Measurements from ENCODE around the gene GRM7. TPM values are rescaled to one million over a fixed set of nuclear protein-coding genes. Genes with fewer than 3 reads are reported as not detected.

The GRM7 gene
- total RNA-seq, 2 experiments from 2014 or later = not detected

DNA sequence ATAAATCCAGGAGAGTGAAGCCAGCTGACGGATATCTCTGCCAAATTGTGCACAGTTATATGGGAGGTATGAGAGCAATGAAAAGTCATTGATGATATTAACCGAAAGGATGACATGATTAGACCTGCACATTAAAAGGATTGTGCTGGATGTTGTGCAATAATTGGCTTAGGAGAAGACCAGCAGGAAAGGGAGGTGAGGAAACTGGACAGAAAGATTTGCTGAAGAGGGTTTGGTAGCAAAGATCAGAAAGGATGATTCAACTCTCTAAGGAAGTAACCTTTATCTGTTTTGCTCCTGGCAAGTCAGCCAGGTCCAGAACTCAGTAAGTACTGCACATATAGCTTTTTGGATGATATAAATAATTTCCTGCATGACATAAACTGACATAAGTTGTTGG is 704.7 kb downstream of the GRM7 start:
- no peaks in the 10 kb centered on the region for H3K36me3 ChIP-seq (ENCODE audit: insufficient read depth, low read length)
- POLR2A ChIA-PET = interaction anchor here (0.8 kb wide), 1 partner anchor 61 kb away, joined by 4 read pairs; no protein-coding TSS in a partner anchor
- no peaks in the 10 kb centered on the region for H3K4me1 ChIP-seq (ENCODE audit: insufficient read depth, low read length, poor library complexity, severe bottlenecking)
- H3K9me2 ChIP-seq (ENCODE audit: insufficient read depth, low read length) = no peaks in the 10 kb centered on the region
- no peak overlapping the region for H3K4me3 ChIP-seq (ENCODE audit: low read depth, low read length, poor library complexity, severe bottlenecking)
- H2AFZ ChIP-seq (ENCODE audit: low read length) = no peak overlapping the region
- no peaks in the 10 kb centered on the region for H4K20me1 ChIP-seq (ENCODE audit: insufficient read depth, low read length)
- BruUV-seq (replicated peaks) = no TSS peak
- H3K27ac ChIP-seq (ENCODE audit: low read depth, low read length, poor library complexity, severe bottlenecking) = no peak overlapping the region
- H3K79me2 ChIP-seq (ENCODE audit: insufficient read depth, low read depth, low read length) = no peaks in the 10 kb centered on the region
- H3K9me3 ChIP-seq (ENCODE audit: low read length) = no peaks in the 10 kb centered on the region
- DNase-seq (ENCODE audit: low spot score) = no peak
- no peak overlapping the region for H3K4me2 ChIP-seq (ENCODE audit: low read length)
- TF ChIP-seq, protein P1, sequence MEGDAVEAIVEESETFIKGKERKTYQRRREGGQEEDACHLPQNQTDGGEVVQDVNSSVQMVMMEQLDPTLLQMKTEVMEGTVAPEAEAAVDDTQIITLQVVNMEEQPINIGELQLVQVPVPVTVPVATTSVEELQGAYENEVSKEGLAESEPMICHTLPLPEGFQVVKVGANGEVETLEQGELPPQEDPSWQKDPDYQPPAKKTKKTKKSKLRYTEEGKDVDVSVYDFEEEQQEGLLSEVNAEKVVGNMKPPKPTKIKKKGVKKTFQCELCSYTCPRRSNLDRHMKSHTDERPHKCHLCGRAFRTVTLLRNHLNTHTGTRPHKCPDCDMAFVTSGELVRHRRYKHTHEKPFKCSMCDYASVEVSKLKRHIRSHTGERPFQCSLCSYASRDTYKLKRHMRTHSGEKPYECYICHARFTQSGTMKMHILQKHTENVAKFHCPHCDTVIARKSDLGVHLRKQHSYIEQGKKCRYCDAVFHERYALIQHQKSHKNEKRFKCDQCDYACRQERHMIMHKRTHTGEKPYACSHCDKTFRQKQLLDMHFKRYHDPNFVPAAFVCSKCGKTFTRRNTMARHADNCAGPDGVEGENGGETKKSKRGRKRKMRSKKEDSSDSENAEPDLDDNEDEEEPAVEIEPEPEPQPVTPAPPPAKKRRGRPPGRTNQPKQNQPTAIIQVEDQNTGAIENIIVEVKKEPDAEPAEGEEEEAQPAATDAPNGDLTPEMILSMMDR (conservative IDR thresholded peaks at IDR 0.05; ENCODE audit: low read length) = no peak
- no peak for TF ChIP-seq EZH2phosphoT487 (IDR thresholded peaks at IDR 0.05; ENCODE audit: borderline replicate concordance, low read depth, low read length)
- CTCF ChIA-PET (ENCODE audit: unreplicated experiment) = no interaction called here
- intact Hi-C loops (cut with micrococcal nuclease; ENCODE audit: unreplicated experiment) = no loop called here

DNA sequence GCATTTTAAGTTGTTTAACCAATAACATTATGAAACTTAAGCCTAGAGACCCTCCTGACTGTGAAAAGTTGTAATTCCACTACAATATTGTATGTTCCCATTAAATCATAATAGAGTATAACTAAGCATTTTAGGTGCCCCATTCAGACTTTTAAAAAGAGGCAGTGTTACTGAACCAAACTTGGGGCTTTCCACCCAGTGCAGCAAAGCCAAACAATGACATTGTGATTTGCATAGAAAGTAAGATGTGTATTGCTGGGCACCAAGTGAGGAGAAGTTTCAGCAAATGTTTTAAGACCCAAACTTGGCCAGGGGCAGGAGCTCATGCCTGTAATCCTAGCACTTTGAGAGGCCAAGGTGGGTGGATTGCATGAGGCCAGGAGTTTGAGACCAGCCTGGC is 706.2 kb downstream of the GRM7 start:
- H3K4me2 ChIP-seq (ENCODE audit: low read length) = no peak overlapping the region
- TF ChIP-seq, protein P1 (conservative IDR thresholded peaks at IDR 0.05; ENCODE audit: low read length) = no peak
- no peak for TF ChIP-seq EZH2phosphoT487 (IDR thresholded peaks at IDR 0.05; ENCODE audit: borderline replicate concordance, low read depth, low read length)
- no peak overlapping the region for H3K4me3 ChIP-seq (ENCODE audit: low read depth, low read length, poor library complexity, severe bottlenecking)
- BruUV-seq (replicated peaks) = no TSS peak
- no peaks in the 10 kb centered on the region for H4K20me1 ChIP-seq (ENCODE audit: insufficient read depth, low read length)
- H3K27ac ChIP-seq (ENCODE audit: low read depth, low read length, poor library complexity, severe bottlenecking) = no peak overlapping the region
- no peaks in the 10 kb centered on the region for H3K9me3 ChIP-seq (ENCODE audit: low read length)
- H3K4me1 ChIP-seq (ENCODE audit: insufficient read depth, low read length, poor library complexity, severe bottlenecking) = no peaks in the 10 kb centered on the region
- intact Hi-C loops (cut with micrococcal nuclease; ENCODE audit: unreplicated experiment) = no loop called here
- ChIA-PET POLR2A (no interaction called here), CTCF (ENCODE audit: unreplicated experiment) (no interaction called here)
- no peak overlapping the region for H2AFZ ChIP-seq (ENCODE audit: low read length)
- DNase-seq (ENCODE audit: low spot score) = no peak
- H3K36me3 ChIP-seq (ENCODE audit: insufficient read depth, low read length) = no peaks in the 10 kb centered on the region
- no peaks in the 10 kb centered on the region for H3K9me2 ChIP-seq (ENCODE audit: insufficient read depth, low read length)
- H3K79me2 ChIP-seq (ENCODE audit: insufficient read depth, low read depth, low read length) = no peaks in the 10 kb centered on the region

DNA sequence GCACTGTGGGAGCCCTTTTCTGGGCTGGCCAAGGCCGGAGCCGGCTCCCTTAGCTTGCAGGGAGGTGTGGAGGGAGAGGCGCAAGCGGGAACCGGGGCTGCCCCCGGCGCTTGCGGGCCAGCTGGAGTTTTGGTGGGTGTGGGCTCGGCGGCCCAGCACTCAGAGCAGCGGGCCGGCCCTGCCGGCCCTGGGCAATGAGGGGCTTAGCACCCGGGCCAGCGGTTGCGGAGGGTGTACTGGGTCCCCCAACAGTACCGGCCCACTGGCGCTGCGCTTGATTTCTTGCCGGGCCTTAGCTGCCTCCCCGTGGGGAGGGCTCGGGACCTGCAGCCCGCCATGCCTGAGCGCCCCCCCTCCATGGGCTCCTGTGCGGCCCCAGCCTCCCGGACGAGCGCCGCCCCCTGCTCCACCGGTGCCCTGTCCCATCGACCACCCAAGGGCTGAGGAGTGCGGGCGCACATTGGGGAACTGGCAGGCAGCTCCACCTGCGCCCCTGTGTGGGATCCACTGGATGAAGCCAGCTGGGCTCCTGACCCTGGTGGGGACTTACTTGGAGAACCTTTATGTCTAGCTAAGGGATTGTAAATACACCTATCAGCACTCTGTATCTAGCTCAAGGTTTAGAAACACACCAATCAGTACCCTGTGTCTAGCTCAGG is 707.7 kb downstream of the GRM7 start:
- Histone ChIP-seq H3K4me3 (ENCODE audit: low read depth, low read length, poor library complexity, severe bottlenecking) (no peak overlapping the region), H3K4me2 (ENCODE audit: low read length) (no peak overlapping the region), H2AFZ (ENCODE audit: low read length) (no peak overlapping the region), H3K27ac (ENCODE audit: low read depth, low read length, poor library complexity, severe bottlenecking) (no peak overlapping the region), H3K4me1 (ENCODE audit: insufficient read depth, low read length, poor library complexity, severe bottlenecking) (no peaks in the 10 kb centered on the region), H3K36me3 (ENCODE audit: insufficient read depth, low read length) (no peaks in the 10 kb centered on the region), H3K9me2 (ENCODE audit: insufficient read depth, low read length) (no peaks in the 10 kb centered on the region), H4K20me1 (ENCODE audit: insufficient read depth, low read length) (no peaks in the 10 kb centered on the region), H3K9me3 (ENCODE audit: low read length) (no peaks in the 10 kb centered on the region), H3K79me2 (ENCODE audit: insufficient read depth, low read depth, low read length) (no peaks in the 10 kb centered on the region)
- TF ChIP-seq EZH2phosphoT487 (IDR thresholded peaks at IDR 0.05; ENCODE audit: borderline replicate concordance, low read depth, low read length) = no peak
- TF ChIP-seq, protein P1 (conservative IDR thresholded peaks at IDR 0.05; ENCODE audit: low read length) = no peak
- CTCF ChIA-PET (ENCODE audit: unreplicated experiment) = no interaction called here
- intact Hi-C loops (cut with micrococcal nuclease; ENCODE audit: unreplicated experiment) = no loop called here
- DNase-seq (ENCODE audit: low spot score) = no peak
- POLR2A ChIA-PET = no interaction called here
- BruUV-seq (replicated peaks) = no TSS peak
